Activated naive CD8-positive, alpha-beta T cell treated with anti-CD3 and anti-CD28 coated beads, Interleukin-2, amount 50 U/mL, for 24 hours (primary cell): ENCODE data around the gene JRKL.
"Not testable (repeated sequence)": the region's sequence is repeated elsewhere in the genome, so short reads cannot be mapped to it uniquely, and the experiment has no call there.

Experiments used
- ATAC-seq: fragments of 150-1000 bp; cut with Tn5 transposase; one replicate; pipeline ENCODE4 v1.10.0; 2021
- DNase-seq: peaks from one replicate; pipeline ENCODE4 v3.0.0; 2021
- H3K27ac Mint-ChIP-seq: one replicate; pipeline ENCODE4 v1.8.0; 2021; ENCODE audit warnings: mild to moderate bottlenecking, mixed read lengths
- H3K27me3 Mint-ChIP-seq: one replicate; pipeline ENCODE4 v1.8.0; 2021; ENCODE audit warnings: mixed read lengths
- H3K36me3 Mint-ChIP-seq: one replicate; pipeline ENCODE4 v1.8.0; 2021; ENCODE audit warnings: low read depth, mixed read lengths
- H3K4me1 Mint-ChIP-seq: one replicate; pipeline ENCODE4 v1.8.0; 2021; ENCODE audit warnings: mixed read lengths
- H3K4me3 Mint-ChIP-seq: one replicate; pipeline ENCODE4 v1.8.0; 2021; ENCODE audit warnings: mild to moderate bottlenecking, moderate library complexity, mixed read lengths
- H3K9me3 Mint-ChIP-seq: one replicate; pipeline ENCODE4 v1.8.0; 2021; ENCODE audit warnings: mixed read lengths

The JRKL gene

GRCh38 chr11:96430668-96431067 lies 40.9 kb downstream of the JRKL start:
- Mint-ChIP-seq H3K36me3 (no peaks in the 10 kb centered on the region), H3K4me3 (no peak overlapping the region), H3K9me3 (no peaks in the 10 kb centered on the region), H3K27ac (no peak overlapping the region), H3K4me1 (peaks cover 4% of the 10 kb centered on the region), H3K27me3 (peaks cover 48% of the 10 kb centered on the region)
- no peak for ATAC-seq
- DNase-seq: no peak

- not testable (repeated sequence) for H3K4me1 Mint-ChIP-seq, ATAC-seq, DNase-seq, H3K27ac Mint-ChIP-seq, H3K4me3 Mint-ChIP-seq, H3K36me3 Mint-ChIP-seq, H3K9me3 Mint-ChIP-seq
- H3K27me3 Mint-ChIP-seq: peaks cover 50% of the 10 kb centered on the region
Measured at GRCh38 chr11:96432654-96433053, 42.8 kb downstream of the JRKL start.
